Endothelial cell of umbilical vein (primary cell): ENCODE data around the gene IDH3A. TPM values are rescaled to one million over a fixed set of nuclear protein-coding genes. Genes with fewer than 3 reads are reported as not detected.

ENCODE experiments used
- BruUV-seq: library from RNA; stranded (reverse); fragments of 400-500 nt; replicated peaks from 2 replicates; lab custom pipeline; 2021; lab: Mats Ljungman, UMichigan
- CTCF ChIA-PET: fragments of 300-600, 350-600 bp; sonication (Branson Sonifier 250); formaldehyde crosslinking; loops from one replicate; lab custom pipeline; 2021; ENCODE audit warnings: antibody characterized with exemption, inconsistent platforms; lab: Charles Lee
- POLR2A ChIA-PET: fragments of 300-600, 350-600 bp; sonication (Branson Sonifier 250); formaldehyde crosslinking; loops from one replicate; lab custom pipeline; 2021; ENCODE audit warnings: antibody characterized with exemption, inconsistent platforms; lab: Charles Lee
- DNase-seq: peaks from one replicate; pipeline ENCODE4 v3.0.0-alpha.2; 2011; ENCODE audit warnings: low read depth, low spot score
- FAIRE-seq: peaks from 2 replicates; lab custom pipeline; 2011; peaks lifted over from hg19 to GRCh38; lab: Jason Lieb, UNC
- H2AFZ ChIP-seq: 2 replicates; pipeline ENCODE4 v1.6.0; 2012; ENCODE audit warnings: low read depth, low read length, control low read depth, inconsistent platforms
- H3K27ac ChIP-seq: 2 replicates; pipeline ENCODE4 v1.5.1; 2011; ENCODE audit warnings: low read depth, mild to moderate bottlenecking, control low read depth, low read length, moderate library complexity; ENCODE audit not compliant: insufficient read depth
- H3K27me3 ChIP-seq, 2 experiments: 2 replicates each; pipeline versions ENCODE4 v1.6.0 to v1.6.1; 2011; ENCODE audit warnings: low read length in 2 of 2, mixed read lengths in 1 of 2; ENCODE audit not compliant: control insufficient read depth in 2 of 2, insufficient read depth in 2 of 2
- H3K36me3 ChIP-seq, 2 experiments: 2 replicates in 1 of 2; 3 replicates in 1 of 2; pipeline ENCODE4 v1.5.1; 2011; ENCODE audit warnings: low read length in 2 of 2, mild to moderate bottlenecking in 1 of 2, moderate library complexity in 1 of 2; ENCODE audit not compliant: control insufficient read depth in 2 of 2, insufficient read depth in 2 of 2; ENCODE audit errors: extremely low read depth in 1 of 2
- H3K4me1 ChIP-seq: 3 replicates; pipeline ENCODE4 v1.5.1; 2011; ENCODE audit warnings: mild to moderate bottlenecking, low read length; ENCODE audit not compliant: control insufficient read depth, insufficient read depth; ENCODE audit errors: extremely low read depth
- H3K4me2 ChIP-seq: 2 replicates; pipeline ENCODE4 v1.6.1; 2011; ENCODE audit warnings: low read length, control low read depth, mixed read lengths; ENCODE audit not compliant: insufficient read depth
- H3K4me3 ChIP-seq, 3 experiments: fragments of 200-600 bp in 1 of 3; sonication (generic), shearing (Covaris generic) in 1 of 3; replicated peaks in 1 of 3; 2 replicates each; pipeline ENCODE4 v1.5.1; 2011 to 2016; ENCODE audit warnings: control low read depth in 3 of 3, low read length in 3 of 3, mild to moderate bottlenecking in 2 of 3, inconsistent platforms in 1 of 3, low read depth in 1 of 3, moderate library complexity in 1 of 3; ENCODE audit not compliant: insufficient read depth in 1 of 3
- H3K79me2 ChIP-seq: 2 replicates; pipeline ENCODE4 v1.6.0; 2012; ENCODE audit warnings: low read length, inconsistent platforms; ENCODE audit not compliant: control insufficient read depth, insufficient read depth
- H3K9ac ChIP-seq: replicated peaks from 2 replicates; pipeline ENCODE3; 2011; ENCODE audit warnings: low read length, control low read depth; ENCODE audit not compliant: insufficient read depth; ENCODE audit errors: extremely low read depth
- H3K9me1 ChIP-seq: replicated peaks from 3 replicates; pipeline ENCODE4 v1.6.0; 2011; ENCODE audit warnings: mild to moderate bottlenecking, low read length; ENCODE audit not compliant: control insufficient read depth, insufficient read depth; ENCODE audit errors: extremely low read depth
- H3K9me3 ChIP-seq: replicated peaks from 2 replicates; pipeline ENCODE4 v1.5.1; 2012; ENCODE audit warnings: low read length, inconsistent platforms; ENCODE audit not compliant: control insufficient read depth, insufficient read depth
- H4K20me1 ChIP-seq: replicated peaks from 2 replicates; pipeline ENCODE3; 2011; ENCODE audit warnings: mild to moderate bottlenecking, low read length; ENCODE audit not compliant: control insufficient read depth, insufficient read depth; ENCODE audit errors: extremely low read depth
- EZH2 ChIP-seq: IDR thresholded peaks from 2 replicates; pipeline ENCODE4 v1.6.1; 2012; ENCODE audit warnings: borderline replicate concordance, low read depth, mild to moderate bottlenecking, moderate library complexity, low read length, inconsistent platforms; ENCODE audit not compliant: severe bottlenecking
- FOS ChIP-seq: IDR thresholded peaks from 2 replicates; pipeline ENCODE4 v1.6.1; 2011; ENCODE audit warnings: mild to moderate bottlenecking, low read length, moderate library complexity, borderline replicate concordance; ENCODE audit not compliant: insufficient read depth
- GATA2 ChIP-seq: IDR thresholded peaks from 2 replicates; pipeline ENCODE4 v1.7.0; 2011; ENCODE audit warnings: low read depth, mild to moderate bottlenecking, moderate library complexity, mixed read lengths, low read length; ENCODE audit not compliant: insufficient read length, insufficient read depth
- JUN ChIP-seq: IDR thresholded peaks from 2 replicates; pipeline ENCODE4 v1.6.1; 2011; ENCODE audit warnings: borderline replicate concordance, low read depth; ENCODE audit not compliant: insufficient read length, insufficient read depth
- MYC ChIP-seq: IDR thresholded peaks from one replicate; pipeline ENCODE4 v1.6.1; 2011; ENCODE audit warnings: mild to moderate bottlenecking, low read depth, low read length
- POLR2A ChIP-seq: IDR thresholded peaks from 2 replicates; pipeline ENCODE4 v1.6.1; 2012; ENCODE audit warnings: low read depth, mild to moderate bottlenecking, control low read depth, low read length
- POLR2AphosphoS5 ChIP-seq: IDR thresholded peaks from 2 replicates; pipeline ENCODE4 v1.6.1; 2012; ENCODE audit warnings: low read depth, mild to moderate bottlenecking, control low read depth, low read length, moderate library complexity; ENCODE audit not compliant: insufficient read depth
- dilution Hi-C: fragments of 300-500 bp; cut with MboI; formaldehyde crosslinking; loops from one replicate; pipeline ENCODE4 v1.15.0; 2019; ENCODE audit warnings: low sequenced_read_pairs; ENCODE audit not compliant: extremely low pct_ligation_motif_present
- intact Hi-C: fragments of 100-400 bp; cut with micrococcal nuclease; formaldehyde crosslinking; loops from one replicate; pipeline ENCODE4 v1.10.0; 2022
- polyA plus RNA-seq, 4 experiments: library from polyadenylated mRNA; depleted of rRNA in 3 of 4; stranded (reverse) in 3 of 4; unstranded in 1 of 4; fragments of >200 nt; gene quantifications; 2 replicates each; pipeline versions ENCODE4 v1.2.1 to v1.2.3, GENCODE V29; 2011 to 2012; ENCODE audit warnings: missing spikeins in 1 of 4
- total RNA-seq: library from RNA; stranded (reverse); gene quantifications from 2 replicates; pipeline ENCODE4 v1.2.3, GENCODE V29; 2021
- TF ChIP-seq, protein P1 (sequence below): IDR thresholded peaks from 2 replicates; pipeline ENCODE4 v1.6.1; 2011; ENCODE audit not compliant: insufficient read depth, insufficient read length
- TF ChIP-seq, protein P2 (sequence below), 2 donors: IDR thresholded peaks; 1 replicate in 1 of 2; 2 replicates in 1 of 2; pipeline ENCODE4 v1.5.1; 2011; ENCODE audit warnings: low read length in 2 of 2, mild to moderate bottlenecking in 2 of 2, moderate library complexity in 2 of 2, control low read depth in 1 of 2, inconsistent platforms in 1 of 2, low read depth in 1 of 2; ENCODE audit not compliant: insufficient read depth in 1 of 2; ENCODE audit errors: extremely low read depth in 1 of 2

Gene IDH3A
- total and polyA plus RNA-seq, 2 donors (not counting 3 experiments of a cell fraction or from before 2014, with no cell fraction given) = 35.5 to 63.9 TPM

GRCh38 chr15:78140292-78140691 lies 8.9 kb upstream of the IDH3A start:
- CTCF ChIA-PET = interaction anchor here (1.7 to 2.1 kb wide), 2 partner anchors 8 to 55 kb away, joined by 6 to 7 read pairs; partner anchors contain the start of gene IDH3A
- TF ChIP-seq POLR2A (no peak), MYC (no peak)
- H3K27ac ChIP-seq = no peak overlapping the region
- no peaks in the 10 kb centered on the region for H3K36me3 ChIP-seq
- H3K4me2 ChIP-seq = no peak overlapping the region
- H2AFZ ChIP-seq = no peak overlapping the region
- H3K4me3 ChIP-seq = no peak overlapping the region
- BruUV-seq = no TSS peak
- no peak overlapping the region for H3K9ac ChIP-seq
- FAIRE-seq (no peak), DNase-seq (no peak)
- H3K4me1 ChIP-seq = no peaks in the 10 kb centered on the region
- dilution Hi-C loops (no loop called here), intact Hi-C loops (no loop called here)
- no peaks in the 10 kb centered on the region for H4K20me1 ChIP-seq
- POLR2A ChIA-PET = no interaction called here
- H3K27me3 ChIP-seq = peaks cover 6 to 9% of the 10 kb centered on the region in 2 experiments
- H3K9me3 ChIP-seq = no peaks in the 10 kb centered on the region
- H3K9me1 ChIP-seq = no peaks in the 10 kb centered on the region
- H3K79me2 ChIP-seq = no peaks in the 10 kb centered on the region

DNA sequence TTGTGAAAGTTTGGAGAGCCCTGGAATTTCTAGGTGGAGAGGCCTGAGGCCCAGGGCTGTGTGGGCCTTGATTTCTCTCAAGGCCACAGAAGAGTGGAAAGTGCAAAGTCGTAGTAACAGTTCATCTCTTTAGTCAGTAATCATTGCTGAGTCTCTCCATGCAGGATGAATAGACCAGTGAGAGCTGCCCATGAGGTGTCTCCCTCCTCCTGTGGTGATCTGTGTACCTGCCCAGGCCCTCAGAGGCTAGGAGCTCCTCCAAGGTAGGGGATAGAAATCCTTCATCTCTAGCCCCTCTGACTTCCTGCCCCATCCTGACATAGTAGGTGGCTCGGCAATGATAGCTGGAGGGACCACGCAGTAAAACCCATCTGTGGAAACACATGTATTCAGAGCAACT lies 6.8 kb upstream of the IDH3A start:
- FAIRE-seq (no peak), DNase-seq (no peak)
- H3K4me2 ChIP-seq = no peak overlapping the region
- H3K36me3 ChIP-seq = no peaks in the 10 kb centered on the region
- BruUV-seq = no TSS peak
- no peak overlapping the region for H3K9ac ChIP-seq
- no peak overlapping the region for H3K4me3 ChIP-seq
- ChIA-PET POLR2A (no interaction called here), CTCF (no interaction called here)
- H3K4me1 ChIP-seq = no peaks in the 10 kb centered on the region
- no peaks in the 10 kb centered on the region for H3K9me1 ChIP-seq
- H3K79me2 ChIP-seq = no peaks in the 10 kb centered on the region
- no peaks in the 10 kb centered on the region for H3K9me3 ChIP-seq
- dilution Hi-C loops (no loop called here), intact Hi-C loops (no loop called here)
- H3K27ac ChIP-seq = no peak overlapping the region
- TF ChIP-seq EZH2 = no peak
- TF ChIP-seq, protein P1, sequence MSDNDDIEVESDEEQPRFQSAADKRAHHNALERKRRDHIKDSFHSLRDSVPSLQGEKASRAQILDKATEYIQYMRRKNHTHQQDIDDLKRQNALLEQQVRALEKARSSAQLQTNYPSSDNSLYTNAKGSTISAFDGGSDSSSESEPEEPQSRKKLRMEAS = no peak
- TF ChIP-seq GATA2 = no peak
- TF ChIP-seq, protein P2, sequence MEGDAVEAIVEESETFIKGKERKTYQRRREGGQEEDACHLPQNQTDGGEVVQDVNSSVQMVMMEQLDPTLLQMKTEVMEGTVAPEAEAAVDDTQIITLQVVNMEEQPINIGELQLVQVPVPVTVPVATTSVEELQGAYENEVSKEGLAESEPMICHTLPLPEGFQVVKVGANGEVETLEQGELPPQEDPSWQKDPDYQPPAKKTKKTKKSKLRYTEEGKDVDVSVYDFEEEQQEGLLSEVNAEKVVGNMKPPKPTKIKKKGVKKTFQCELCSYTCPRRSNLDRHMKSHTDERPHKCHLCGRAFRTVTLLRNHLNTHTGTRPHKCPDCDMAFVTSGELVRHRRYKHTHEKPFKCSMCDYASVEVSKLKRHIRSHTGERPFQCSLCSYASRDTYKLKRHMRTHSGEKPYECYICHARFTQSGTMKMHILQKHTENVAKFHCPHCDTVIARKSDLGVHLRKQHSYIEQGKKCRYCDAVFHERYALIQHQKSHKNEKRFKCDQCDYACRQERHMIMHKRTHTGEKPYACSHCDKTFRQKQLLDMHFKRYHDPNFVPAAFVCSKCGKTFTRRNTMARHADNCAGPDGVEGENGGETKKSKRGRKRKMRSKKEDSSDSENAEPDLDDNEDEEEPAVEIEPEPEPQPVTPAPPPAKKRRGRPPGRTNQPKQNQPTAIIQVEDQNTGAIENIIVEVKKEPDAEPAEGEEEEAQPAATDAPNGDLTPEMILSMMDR (IDR thresholded peaks at IDR 0.05; ENCODE audit: extremely low read depth in 1 of 2, insufficient read depth in 1 of 2, low read depth in 1 of 2, low read length in 2 of 2) = no peak
- TF ChIP-seq POLR2AphosphoS5 = no peak
- no peak for TF ChIP-seq MYC
- no peak for TF ChIP-seq FOS
- no peak for TF ChIP-seq JUN
- TF ChIP-seq POLR2A = no peak
- peaks cover 6 to 7% of the 10 kb centered on the region in 2 experiments for H3K27me3 ChIP-seq
- no peaks in the 10 kb centered on the region for H4K20me1 ChIP-seq
- no peak overlapping the region for H2AFZ ChIP-seq
